ENCODE results near the gene MYT1.

GRCh38 chr20:64130876-64131275, 33.4 kb upstream of the MYT1 start:
- TF ChIP-seq, protein P1, sequence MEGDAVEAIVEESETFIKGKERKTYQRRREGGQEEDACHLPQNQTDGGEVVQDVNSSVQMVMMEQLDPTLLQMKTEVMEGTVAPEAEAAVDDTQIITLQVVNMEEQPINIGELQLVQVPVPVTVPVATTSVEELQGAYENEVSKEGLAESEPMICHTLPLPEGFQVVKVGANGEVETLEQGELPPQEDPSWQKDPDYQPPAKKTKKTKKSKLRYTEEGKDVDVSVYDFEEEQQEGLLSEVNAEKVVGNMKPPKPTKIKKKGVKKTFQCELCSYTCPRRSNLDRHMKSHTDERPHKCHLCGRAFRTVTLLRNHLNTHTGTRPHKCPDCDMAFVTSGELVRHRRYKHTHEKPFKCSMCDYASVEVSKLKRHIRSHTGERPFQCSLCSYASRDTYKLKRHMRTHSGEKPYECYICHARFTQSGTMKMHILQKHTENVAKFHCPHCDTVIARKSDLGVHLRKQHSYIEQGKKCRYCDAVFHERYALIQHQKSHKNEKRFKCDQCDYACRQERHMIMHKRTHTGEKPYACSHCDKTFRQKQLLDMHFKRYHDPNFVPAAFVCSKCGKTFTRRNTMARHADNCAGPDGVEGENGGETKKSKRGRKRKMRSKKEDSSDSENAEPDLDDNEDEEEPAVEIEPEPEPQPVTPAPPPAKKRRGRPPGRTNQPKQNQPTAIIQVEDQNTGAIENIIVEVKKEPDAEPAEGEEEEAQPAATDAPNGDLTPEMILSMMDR (IDR thresholded peaks at IDR 0.05; ENCODE audit: insufficient read depth, low read length), result no peak
- TF ChIP-seq POLR2AphosphoS5 (IDR thresholded peaks at IDR 0.05; ENCODE audit: low read depth), result no peak
- TF ChIP-seq, protein P2, sequence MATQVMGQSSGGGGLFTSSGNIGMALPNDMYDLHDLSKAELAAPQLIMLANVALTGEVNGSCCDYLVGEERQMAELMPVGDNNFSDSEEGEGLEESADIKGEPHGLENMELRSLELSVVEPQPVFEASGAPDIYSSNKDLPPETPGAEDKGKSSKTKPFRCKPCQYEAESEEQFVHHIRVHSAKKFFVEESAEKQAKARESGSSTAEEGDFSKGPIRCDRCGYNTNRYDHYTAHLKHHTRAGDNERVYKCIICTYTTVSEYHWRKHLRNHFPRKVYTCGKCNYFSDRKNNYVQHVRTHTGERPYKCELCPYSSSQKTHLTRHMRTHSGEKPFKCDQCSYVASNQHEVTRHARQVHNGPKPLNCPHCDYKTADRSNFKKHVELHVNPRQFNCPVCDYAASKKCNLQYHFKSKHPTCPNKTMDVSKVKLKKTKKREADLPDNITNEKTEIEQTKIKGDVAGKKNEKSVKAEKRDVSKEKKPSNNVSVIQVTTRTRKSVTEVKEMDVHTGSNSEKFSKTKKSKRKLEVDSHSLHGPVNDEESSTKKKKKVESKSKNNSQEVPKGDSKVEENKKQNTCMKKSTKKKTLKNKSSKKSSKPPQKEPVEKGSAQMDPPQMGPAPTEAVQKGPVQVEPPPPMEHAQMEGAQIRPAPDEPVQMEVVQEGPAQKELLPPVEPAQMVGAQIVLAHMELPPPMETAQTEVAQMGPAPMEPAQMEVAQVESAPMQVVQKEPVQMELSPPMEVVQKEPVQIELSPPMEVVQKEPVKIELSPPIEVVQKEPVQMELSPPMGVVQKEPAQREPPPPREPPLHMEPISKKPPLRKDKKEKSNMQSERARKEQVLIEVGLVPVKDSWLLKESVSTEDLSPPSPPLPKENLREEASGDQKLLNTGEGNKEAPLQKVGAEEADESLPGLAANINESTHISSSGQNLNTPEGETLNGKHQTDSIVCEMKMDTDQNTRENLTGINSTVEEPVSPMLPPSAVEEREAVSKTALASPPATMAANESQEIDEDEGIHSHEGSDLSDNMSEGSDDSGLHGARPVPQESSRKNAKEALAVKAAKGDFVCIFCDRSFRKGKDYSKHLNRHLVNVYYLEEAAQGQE (IDR thresholded peaks at IDR 0.05; ENCODE audit: insufficient replicate concordance, low read depth), result no peak
